Adrenal gland (tissue), 5 donors: ENCODE data around the gene PEX6.

Source experiments
- POLR2A ChIP-seq, 2 donors: fragments of 450-650 bp; IDR thresholded peaks; one replicate each; pipeline ENCODE4 v1.6.1; 2017; ENCODE audit warnings: antibody characterized with exemption in 2 of 2, mild to moderate bottlenecking in 2 of 2, moderate library complexity in 1 of 2
- TF ChIP-seq, protein P1 (sequence below), 6 experiments: fragments of 450-650 bp in 4 of 6; fragments of 200-600 bp in 2 of 6; sonication (generic) in 1 of 6; IDR thresholded peaks; 1 replicate in 5 of 6; 2 replicates in 1 of 6; pipeline versions ENCODE4 v1.5.1 to v1.8.0; 2016 to 2021; ENCODE audit warnings: antibody characterized with exemption in 6 of 6, mild to moderate bottlenecking in 2 of 6, moderate library complexity in 1 of 6
- donor health status: DM: no; HTN: no; CAD: no.

DNA sequence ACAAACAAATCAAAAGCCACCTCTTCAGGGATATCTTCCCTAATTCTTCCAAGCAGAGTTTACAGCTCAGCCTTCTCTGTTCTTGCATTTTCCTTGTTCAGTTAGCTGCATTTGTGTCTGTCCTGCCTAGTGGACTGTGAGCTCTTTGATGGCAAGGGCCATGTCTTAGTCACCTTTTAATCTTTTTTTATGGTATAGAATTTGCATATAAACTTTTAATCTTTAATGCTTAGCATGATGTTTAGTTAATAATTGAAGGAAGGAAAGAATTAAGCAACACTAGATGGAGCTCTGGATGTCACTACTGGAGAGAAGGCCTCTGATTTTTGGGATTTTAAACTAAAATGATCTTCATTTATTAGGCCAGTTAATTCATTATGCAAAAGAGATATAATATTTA is 17.5 kb upstream of the PEX6 start:
- TF ChIP-seq, protein P1, sequence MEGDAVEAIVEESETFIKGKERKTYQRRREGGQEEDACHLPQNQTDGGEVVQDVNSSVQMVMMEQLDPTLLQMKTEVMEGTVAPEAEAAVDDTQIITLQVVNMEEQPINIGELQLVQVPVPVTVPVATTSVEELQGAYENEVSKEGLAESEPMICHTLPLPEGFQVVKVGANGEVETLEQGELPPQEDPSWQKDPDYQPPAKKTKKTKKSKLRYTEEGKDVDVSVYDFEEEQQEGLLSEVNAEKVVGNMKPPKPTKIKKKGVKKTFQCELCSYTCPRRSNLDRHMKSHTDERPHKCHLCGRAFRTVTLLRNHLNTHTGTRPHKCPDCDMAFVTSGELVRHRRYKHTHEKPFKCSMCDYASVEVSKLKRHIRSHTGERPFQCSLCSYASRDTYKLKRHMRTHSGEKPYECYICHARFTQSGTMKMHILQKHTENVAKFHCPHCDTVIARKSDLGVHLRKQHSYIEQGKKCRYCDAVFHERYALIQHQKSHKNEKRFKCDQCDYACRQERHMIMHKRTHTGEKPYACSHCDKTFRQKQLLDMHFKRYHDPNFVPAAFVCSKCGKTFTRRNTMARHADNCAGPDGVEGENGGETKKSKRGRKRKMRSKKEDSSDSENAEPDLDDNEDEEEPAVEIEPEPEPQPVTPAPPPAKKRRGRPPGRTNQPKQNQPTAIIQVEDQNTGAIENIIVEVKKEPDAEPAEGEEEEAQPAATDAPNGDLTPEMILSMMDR (IDR thresholded peaks at IDR 0.05): peak in 1 of 6 experiments; percentile 16
- no peak for TF ChIP-seq POLR2A (IDR thresholded peaks at IDR 0.05)
